Nephron (organoid): ENCODE results near the gene TSPAN31.

Experiments used
- H3K27ac Mint-ChIP-seq, 3 experiments: 2 replicates each; pipeline ENCODE4 v1.8.0; 2020; ENCODE audit warnings: mixed read lengths in 3 of 3, mild to moderate bottlenecking in 2 of 3, moderate library complexity in 1 of 3
- H3K27me3 Mint-ChIP-seq: 2 replicates; pipeline ENCODE4 v1.8.0; 2021; ENCODE audit warnings: low read depth, mild to moderate bottlenecking, moderate library complexity, mixed read lengths
- H3K36me3 Mint-ChIP-seq: 2 replicates; pipeline ENCODE4 v1.8.0; 2020; ENCODE audit warnings: low read depth, mixed read lengths
- H3K4me1 Mint-ChIP-seq: 2 replicates; pipeline ENCODE4 v1.8.0; 2020; ENCODE audit warnings: mixed read lengths
- H3K4me3 Mint-ChIP-seq, 3 experiments: 2 replicates each; pipeline ENCODE4 v1.8.0; 2020; ENCODE audit warnings: mild to moderate bottlenecking in 3 of 3, mixed read lengths in 3 of 3, moderate library complexity in 2 of 3
- H3K9me3 Mint-ChIP-seq: 2 replicates; pipeline ENCODE4 v1.8.0; 2020; ENCODE audit warnings: mixed read lengths
- CTCF ChIP-seq, 3 experiments: fragments of 200-600 bp; sonication (generic); IDR thresholded peaks; one replicate each; pipeline ENCODE4 v1.5.0; 2021; ENCODE audit warnings: antibody characterized with exemption in 3 of 3; ENCODE audit not compliant: unreplicated experiment in 3 of 3

The TSPAN31 gene

GRCh38 chr12:57744777-57745484 lies at the start of gene TSPAN31:
TSPAN31 (plus strand) TSS chr12:57745039; CDS start chr12:57745155, 116 bp downstream.
- H3K36me3 Mint-ChIP-seq = peaks cover 37% of the 10 kb centered on the region
- peak within 1 kb of the TSS; percentile 87 to 89 (median 88) for H3K4me3 Mint-ChIP-seq
- no peak for TF ChIP-seq CTCF (IDR thresholded peaks at IDR 0.05; ENCODE audit: unreplicated experiment in 3 of 3)
- H3K27me3 Mint-ChIP-seq = peaks cover 28% of the 10 kb centered on the region
- peaks cover 14% of the 10 kb centered on the region for H3K4me1 Mint-ChIP-seq
- no peaks in the 10 kb centered on the region for H3K9me3 Mint-ChIP-seq
- peak within 1 kb of the TSS; percentile 90 to 98 (median 94) for H3K27ac Mint-ChIP-seq

- no peak for TF ChIP-seq CTCF (IDR thresholded peaks at IDR 0.05; ENCODE audit: unreplicated experiment in 3 of 3)
- Mint-ChIP-seq H3K36me3 (peaks cover 51% of the 10 kb centered on the region), H3K9me3 (peaks cover 11% of the 10 kb centered on the region), H3K27ac (no peak overlapping the region), H3K4me3 (peak overlapping the region; percentile 61 to 68 (median 67)), H3K4me1 (no peaks in the 10 kb centered on the region), H3K27me3 (no peaks in the 10 kb centered on the region)
These were observed 48.9 kb upstream of the TSPAN31 start for GRCh38 chr12:57695770-57696432.

GRCh38 chr12:57697076-57697475 lies 47.8 kb upstream of the TSPAN31 start:
- Mint-ChIP-seq H3K4me3 (peak overlapping the region in 1 of 3 experiments; percentile 72), H3K27me3 (no peaks in the 10 kb centered on the region), H3K36me3 (peaks cover 53% of the 10 kb centered on the region), H3K27ac (no peak overlapping the region), H3K4me1 (no peaks in the 10 kb centered on the region), H3K9me3 (peaks cover 7% of the 10 kb centered on the region)
- no peak for TF ChIP-seq CTCF (IDR thresholded peaks at IDR 0.05; ENCODE audit: unreplicated experiment in 3 of 3)

- H3K27ac Mint-ChIP-seq = no peak overlapping the region
- H3K9me3 Mint-ChIP-seq = no peaks in the 10 kb centered on the region
- H3K27me3 Mint-ChIP-seq = no peaks in the 10 kb centered on the region
- TF ChIP-seq CTCF (IDR thresholded peaks at IDR 0.05; ENCODE audit: unreplicated experiment in 3 of 3) = no peak
- H3K36me3 Mint-ChIP-seq = peaks cover 66% of the 10 kb centered on the region
- H3K4me1 Mint-ChIP-seq = no peaks in the 10 kb centered on the region
- no peak overlapping the region for H3K4me3 Mint-ChIP-seq
These were observed 46.4 kb upstream of the TSPAN31 start for GRCh38 chr12:57698414-57698813.

- Mint-ChIP-seq H3K4me1 (no peaks in the 10 kb centered on the region), H3K4me3 (no peak overlapping the region), H3K9me3 (peaks cover 7% of the 10 kb centered on the region), H3K27me3 (no peaks in the 10 kb centered on the region), H3K36me3 (peaks cover 82% of the 10 kb centered on the region), H3K27ac (no peak overlapping the region)
- no peak for TF ChIP-seq CTCF (IDR thresholded peaks at IDR 0.05; ENCODE audit: unreplicated experiment in 3 of 3)
These were observed 44.5 kb upstream of the TSPAN31 start for GRCh38 chr12:57700317-57700716.
